G401.6 (cell line): ENCODE results near the gene APOLD1.
"Not testable (repeated sequence)": the region's sequence is repeated elsewhere in the genome, so short reads cannot be mapped to it uniquely, and the experiment has no call there.

Source experiments
- FAIRE-seq: peaks from 2 replicates; lab custom pipeline; 2012; peaks lifted over from hg19 to GRCh38; lab: Jason Lieb, UNC

APOLD1 gene

DNA sequence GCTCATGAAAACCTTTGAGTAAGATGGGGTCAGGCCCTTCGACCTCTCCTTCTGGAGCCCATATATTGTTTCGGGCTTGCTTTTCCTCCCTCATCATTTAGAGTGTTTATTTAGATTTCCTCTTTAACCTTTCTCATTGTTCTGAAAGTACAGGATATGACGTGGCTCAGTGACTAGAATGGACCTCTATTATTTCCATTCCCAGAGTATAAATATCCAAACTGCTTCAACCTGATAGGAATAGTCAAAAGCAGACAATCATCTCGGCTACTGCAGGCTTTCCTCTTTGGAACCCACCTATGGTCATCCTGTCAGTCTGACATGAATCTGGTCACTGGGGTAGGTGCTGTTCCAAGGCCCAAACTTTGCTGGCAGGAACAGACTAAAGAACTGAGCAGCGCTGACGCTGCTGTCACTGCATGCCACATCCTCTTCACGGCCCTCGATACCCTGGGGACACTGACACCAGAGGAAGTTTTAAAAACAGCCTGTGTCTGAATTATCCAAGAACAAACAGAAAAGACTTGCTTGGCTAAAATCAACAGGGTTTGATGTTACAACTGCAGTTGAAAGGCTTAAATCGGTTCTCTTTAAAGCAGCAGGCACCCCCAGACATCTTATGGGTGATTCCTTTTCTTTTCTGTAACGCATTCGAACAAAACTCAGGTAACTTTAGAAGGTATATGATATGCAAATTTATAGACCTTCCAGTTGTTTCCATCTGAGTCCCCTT, 22.7 kb downstream of the APOLD1 start:
- no peak for FAIRE-seq

DNA sequence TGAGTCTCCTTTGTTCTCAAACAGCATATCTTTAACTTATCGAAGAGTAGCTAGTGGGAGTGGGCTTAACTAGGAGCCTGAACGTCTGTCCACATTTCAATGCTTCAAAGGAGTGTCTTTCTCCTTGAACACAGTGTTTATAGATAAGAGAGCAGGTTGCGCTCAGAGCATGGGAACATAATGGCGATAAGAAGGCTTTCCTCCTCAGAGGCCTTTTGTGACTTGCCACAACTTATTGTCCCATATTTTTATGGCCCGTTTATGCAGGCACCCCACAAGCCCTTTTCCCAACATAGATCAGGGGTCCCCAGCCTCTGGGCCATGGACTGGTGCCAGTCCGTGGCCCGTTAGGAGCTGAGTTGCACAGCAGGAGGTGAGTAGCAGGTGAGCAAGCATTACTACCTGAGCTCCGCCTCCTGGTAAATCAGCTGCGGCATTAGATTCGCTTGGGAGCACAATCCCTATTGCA, 25.1 kb downstream of the APOLD1 start:
- no peak for FAIRE-seq

DNA sequence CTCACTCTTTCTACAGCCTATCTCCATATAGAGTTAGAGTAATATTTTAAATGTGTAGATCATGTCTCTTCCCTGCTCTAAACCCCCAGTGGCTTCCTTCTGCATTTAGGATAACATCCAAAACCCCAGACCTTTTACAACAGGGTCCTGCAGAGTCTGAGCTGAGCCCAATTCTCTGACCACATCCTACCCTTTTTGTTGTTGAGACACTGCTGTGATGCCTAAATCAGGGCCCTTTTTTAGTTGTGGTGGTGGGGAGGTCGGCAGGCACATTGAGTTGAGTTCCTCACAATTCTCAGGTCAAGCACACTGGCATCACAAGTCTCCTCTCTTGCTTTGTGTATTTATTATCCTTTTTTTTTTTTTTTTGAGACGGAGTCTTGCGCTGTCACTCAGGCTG, 25.9 kb downstream of the APOLD1 start:
- FAIRE-seq: no peak

DNA sequence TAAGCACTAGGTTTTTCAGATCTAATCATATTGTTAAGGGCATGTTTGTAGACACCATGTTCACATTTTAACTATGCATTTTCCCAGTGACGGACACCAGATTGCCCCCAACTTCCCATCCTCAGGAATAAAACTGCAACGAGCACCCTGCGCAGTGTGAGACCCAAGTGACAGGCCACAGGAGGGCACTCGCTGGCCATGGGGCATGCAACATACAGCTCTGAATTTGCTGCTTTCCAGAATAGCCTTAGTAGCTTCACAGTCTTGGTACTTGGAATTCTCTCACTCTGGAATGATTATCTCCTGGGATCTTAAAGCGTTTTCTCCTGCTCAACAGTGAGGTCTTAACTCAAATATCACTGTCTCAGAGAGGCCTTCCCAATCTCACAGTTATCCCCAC, 26.7 kb downstream of the APOLD1 start:
- no peak for FAIRE-seq

DNA sequence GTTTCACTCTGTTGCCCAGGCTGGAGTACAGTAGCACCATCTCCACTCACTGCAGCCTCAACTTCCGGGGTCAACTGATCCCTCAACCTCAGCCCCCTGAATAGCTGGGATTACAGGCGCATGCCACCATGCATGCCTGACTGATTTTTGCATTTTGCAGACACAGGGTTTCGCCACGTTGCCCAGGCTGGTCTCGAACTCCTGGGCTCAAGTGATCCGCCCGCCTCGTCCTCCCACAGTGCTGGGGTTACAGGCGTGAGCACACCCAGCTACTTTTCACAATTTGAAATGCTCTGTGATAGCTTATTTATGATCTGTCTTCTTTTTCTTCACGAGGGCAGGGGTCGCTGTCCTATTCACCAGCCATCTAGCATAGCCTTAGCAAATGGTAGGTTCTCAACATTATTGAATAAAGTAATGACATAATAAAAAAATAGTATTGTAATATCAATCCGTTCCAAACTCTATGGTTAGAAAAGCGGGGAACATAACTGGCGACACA, 27.2 kb downstream of the APOLD1 start:
- no peak for FAIRE-seq

DNA sequence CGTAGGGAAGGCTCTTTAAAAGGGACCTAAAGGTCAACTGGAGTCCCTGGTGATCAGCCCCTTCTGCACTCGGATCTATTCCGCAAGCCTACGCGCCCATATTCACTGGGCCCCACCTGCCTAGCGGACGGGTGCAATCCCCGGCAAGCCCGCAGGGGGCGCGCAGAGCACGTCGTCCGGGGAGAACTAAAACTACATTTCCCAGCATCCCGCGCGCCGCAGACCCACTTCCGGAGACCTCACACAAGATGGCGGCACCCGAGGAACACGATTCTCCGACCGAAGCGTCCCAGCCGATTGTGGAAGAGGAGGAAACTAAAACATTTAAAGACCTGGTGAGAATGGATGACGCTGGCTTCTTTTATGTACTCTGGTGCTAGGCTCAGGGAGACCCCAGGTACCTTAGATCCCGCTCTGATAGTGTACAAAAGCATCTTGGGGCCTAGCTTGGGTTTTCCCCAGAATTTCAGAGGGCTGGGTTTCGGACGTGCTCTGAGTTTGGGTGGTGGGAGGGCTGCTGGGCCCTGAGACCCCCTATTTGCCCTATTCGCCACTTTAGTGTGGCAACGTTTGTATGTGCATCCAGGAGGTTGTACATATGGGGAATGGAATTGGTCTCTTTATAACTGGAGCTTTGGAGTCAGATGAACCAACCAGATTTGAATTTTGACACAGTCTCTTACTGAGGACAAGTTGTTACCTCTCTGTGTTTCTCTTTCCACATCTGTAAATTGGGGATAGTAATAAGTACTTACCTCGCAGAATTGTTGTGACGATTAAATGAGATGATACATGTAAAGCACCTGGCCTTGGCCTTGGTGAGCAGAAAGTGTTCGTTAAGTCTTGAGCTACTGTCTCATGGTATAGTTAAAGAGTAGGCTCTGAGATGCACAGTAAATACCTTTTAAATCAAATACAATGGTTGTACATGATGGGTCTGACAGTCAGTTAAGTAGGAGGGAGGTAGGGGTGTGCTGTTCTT, 28.0 kb downstream of the APOLD1 start, which contains the start of gene DDX47:
DDX47 (plus strand) TSS at position 227 of the 982 bp plus-strand sequence; CDS start at position 249, 22 bp downstream.
- FAIRE-seq: peak; percentile 87

DNA sequence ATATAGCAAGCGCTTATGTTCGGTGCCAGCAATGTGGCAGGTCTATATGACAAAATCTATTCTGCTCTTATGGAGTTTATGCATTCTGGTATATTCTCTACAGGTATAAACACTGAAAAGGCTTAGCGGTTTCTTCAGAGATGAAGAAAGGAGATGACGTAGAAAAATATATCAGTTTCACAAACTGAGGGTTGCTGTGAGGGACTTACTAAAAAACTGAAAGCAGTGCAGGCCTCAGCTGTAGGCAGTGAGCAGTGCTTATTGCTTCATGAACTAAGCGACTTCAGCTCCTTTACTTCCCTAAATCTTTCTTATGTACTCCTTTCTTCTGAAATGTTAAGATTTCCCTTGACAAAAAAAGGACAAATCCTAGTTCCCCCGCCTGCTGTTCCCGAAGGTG, 32.2 kb downstream of the APOLD1 start:
- FAIRE-seq: no peak

DNA sequence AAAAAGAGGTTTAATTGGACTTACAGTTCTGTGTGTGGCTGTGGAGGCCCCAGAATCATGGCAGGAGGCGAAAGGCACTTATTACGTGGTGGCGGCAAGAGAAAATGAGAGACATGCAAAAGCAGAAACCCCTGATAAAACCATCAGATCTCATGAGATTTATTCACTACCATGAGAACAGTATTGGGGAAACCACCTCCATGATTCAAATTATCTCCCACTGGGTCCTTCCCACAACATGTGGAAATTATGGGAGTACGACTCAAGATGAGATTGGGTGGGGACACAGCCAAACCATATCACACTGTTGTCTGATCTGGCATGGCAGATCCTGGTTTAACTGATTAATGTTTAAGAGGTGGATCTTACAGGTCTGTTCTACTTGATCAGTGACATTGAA, 33.2 kb downstream of the APOLD1 start:
- FAIRE-seq: no peak

DNA sequence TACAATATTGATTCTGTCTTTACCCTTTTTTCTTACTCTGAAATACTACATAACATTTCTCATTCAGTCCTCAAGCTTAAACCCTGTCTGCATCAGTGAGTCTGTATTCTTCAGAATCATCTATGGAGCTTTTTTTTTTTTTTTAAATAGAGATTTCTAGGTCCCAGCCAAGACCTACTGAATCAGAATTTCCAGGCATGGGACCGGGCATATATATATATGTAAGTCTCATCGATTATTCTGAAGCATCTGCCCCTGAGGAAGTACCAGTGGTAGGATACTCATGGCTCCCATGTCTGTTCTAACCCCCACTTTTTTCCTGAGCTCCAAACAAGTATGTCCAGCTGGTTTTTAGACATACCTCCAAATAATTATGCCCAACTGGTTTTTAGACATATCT, 33.8 kb downstream of the APOLD1 start:
- FAIRE-seq: no peak

DNA sequence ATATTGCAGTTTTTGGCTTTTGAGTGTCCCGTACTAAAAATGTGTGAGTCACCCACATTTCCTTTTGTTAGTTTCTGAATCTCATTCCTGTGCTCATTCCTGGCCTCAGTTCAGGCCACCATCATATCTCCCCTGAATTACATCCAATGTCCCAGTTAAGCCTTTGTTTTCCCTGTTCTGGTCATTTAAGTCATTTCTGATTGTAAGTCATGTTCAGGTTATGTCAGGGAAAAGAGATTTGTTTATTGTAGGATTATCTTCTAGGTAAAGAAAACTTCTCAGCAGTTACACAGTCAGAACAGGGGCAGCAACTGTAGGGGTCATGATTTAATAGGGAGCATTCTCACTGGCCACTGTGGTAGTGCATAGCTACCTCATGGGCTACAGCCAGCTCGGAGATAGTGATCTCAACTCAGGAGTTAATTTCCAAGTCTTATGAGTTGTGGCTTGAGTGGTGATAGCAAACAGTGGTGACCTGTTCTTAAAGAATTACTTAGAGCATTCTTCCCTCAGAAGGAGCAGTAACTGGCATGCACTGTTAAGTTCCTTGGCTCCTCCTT, 34.4 kb downstream of the APOLD1 start:
- peak; percentile 100 for FAIRE-seq

DNA sequence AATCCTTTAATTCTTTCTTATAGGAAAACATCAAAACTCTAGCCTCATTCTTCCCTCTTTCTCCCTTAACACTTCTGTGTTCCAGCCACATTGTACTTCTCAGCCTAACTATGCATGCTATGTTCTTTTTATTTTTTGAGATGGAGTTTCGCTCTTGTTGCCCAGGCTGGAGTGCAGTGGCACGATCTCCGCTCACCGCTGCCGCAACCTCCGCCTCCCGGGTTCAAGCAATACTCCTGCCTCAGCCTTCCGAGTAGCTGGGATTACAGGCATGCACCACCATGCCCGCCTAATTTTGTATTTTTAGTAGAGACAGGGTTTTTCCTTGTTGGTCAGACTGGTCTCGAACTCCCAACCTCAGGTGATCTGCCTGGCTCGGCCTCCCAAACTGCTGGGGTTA, 34.9 kb downstream of the APOLD1 start:
- not testable (repeated sequence) for FAIRE-seq

DNA sequence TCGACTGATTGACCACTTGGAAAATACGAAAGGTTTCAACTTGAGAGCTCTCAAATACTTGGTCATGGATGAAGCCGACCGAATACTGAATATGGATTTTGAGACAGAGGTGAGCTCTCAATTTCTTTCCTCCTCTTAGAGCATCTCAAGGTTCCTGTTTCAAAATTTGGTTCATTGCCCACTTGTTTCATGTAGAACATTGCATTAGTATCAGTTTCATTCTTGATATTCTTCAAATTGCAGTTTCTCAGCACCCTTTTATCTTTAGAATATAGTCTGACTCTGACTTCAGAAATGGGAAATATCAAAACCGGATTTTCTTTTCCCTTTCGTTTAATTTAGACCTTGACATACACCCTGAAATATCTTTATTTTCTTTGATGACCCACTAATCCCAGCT, 36.5 kb downstream of the APOLD1 start:
- FAIRE-seq: no peak

DNA sequence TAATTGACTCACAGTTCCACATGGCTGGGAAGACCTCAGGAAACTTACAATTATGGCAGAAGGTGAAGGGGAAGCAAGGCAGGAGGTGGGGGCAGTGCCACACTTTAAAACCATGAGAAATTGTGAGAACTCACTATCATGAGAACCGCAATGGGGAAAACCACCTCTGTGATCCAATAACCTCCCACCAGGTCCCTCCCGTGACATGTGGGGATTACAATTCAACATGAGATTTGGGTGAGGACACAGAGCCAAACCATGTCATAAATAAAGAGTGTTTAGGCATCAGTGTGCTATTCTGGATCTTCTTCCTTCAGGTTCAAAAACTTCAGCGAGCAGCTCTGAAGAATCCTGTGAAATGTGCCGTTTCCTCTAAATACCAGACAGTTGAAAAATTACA, 37.4 kb downstream of the APOLD1 start:
- no peak for FAIRE-seq

DNA sequence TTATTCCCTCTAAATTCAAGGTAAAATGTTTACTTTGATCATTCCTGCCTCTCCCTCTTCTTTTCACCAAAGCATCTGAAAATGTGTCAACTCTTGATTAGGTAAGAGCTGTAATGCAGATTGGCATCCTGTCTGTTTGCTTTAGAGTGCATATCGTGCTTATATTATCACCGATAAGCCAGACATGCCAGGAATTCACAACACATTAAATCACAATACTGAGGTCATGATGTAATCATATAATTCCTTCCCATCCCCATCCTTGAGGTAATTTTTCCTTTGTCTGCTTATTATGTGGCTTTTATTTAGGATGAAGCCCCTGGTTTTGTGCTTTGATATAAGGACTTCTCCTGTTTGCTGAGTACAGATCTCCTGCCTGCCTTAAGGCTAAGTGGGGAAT, 37.8 kb downstream of the APOLD1 start:
- FAIRE-seq: no peak

DNA sequence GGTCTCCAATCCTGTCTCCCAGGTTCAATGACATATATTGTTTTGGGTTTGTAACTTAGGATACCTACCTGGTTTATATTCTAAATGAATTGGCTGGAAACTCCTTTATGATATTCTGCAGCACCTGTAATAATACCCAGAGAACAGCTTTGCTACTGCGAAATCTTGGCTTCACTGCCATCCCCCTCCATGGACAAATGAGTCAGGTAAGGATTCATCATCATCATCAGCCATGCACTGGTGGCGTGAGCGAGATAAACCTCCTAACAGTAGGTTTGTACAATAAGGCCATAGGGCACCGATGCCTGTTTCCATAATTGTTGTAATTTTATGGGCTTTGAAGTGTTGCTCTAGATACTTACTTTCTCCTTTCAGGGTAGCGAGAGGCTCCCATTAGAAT, 38.4 kb downstream of the APOLD1 start:
- FAIRE-seq: no peak

DNA sequence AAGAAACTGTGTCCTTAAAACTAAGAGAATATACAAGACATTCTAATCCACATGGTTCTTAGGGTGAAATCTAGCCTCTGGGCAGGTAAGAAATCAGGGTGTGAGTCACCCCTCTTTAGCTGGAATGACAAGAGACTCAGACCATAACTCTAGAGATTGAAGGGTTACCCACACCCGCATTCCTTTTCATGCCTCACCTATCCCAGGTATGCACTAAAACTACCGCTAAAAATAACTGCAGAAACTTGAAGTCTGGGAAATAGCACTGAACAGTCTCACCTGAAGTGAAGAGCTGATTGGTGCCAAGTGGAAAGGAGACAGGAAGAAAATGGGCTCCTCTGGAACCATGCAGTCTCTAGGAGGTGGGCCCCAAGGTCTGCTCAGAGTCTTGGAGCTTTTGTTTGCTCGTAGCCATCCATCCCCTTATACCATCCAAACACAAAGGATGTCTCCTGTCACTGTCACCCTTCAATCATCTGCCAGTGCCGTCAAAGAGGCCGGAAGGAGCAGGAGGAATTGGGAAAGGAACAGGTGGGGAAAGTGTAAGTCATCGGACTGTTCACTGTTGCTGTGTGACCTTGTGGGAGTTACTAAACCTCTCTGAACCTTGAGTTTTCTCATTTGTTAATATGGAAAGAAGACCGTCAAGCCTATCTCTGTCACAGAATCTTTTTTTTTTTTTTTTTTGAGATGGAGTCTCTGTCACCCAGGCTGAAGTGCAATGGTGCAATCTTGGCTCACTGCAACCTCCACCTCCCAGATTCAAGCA, 50.1 kb downstream of the APOLD1 start:
- peak; percentile 76 for FAIRE-seq

DNA sequence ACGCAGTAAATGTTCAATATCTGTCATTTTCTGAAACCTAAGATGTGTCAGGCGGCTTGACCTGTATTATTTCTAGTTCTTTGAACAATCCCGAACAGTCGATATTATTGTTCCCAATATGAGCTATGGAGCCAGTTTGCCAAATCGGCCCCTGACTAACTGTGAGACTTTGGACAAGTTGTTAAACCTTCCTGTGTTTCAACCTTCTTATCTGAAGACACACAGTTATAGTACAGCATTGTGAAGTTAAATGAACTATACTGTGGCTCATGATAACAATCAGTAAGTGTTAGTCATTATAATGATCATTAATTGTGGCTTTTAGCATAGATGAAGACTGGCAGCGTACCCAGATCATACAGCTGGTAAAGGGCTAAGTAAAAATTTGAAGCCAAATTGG, 51.1 kb downstream of the APOLD1 start:
- peak; percentile 19 for FAIRE-seq

DNA sequence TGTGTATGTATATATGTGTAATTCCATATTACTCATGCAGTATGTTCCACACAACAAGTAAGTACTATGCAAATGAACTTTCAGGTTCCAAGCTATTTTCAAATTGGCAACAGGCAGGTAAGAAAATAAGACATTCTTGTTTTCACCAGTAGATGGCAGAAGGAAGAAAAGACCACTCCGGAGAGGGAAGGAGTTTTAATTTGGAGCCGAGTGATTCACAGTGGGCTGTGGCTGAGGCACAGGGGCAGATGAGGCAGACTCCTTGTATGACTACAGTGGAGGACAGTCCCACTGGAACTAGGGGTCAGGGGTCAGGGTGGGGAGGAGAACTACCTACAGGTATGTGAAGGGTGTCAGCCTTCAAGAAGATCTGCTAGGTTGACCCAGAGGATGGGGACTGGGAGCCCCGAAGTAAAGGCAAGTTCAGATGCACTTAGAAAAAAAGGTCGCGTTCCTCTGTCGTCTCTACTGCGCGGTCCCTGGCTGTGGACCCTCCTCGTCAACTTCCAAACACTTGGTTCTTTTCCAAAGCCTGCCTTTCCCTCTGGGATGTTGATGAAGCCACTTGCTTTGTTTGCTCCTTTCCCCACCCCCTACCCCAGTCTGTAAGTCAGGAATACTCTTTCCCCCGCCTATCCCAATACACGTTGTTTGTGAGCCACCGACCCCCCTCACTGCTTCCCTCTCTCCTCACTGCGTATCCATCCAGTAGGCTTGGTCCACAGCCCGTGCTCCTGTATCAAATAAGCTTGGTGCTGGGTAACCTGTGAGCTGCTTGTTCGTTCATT, 51.8 kb downstream of the APOLD1 start:
- peak; percentile 96 for FAIRE-seq

DNA sequence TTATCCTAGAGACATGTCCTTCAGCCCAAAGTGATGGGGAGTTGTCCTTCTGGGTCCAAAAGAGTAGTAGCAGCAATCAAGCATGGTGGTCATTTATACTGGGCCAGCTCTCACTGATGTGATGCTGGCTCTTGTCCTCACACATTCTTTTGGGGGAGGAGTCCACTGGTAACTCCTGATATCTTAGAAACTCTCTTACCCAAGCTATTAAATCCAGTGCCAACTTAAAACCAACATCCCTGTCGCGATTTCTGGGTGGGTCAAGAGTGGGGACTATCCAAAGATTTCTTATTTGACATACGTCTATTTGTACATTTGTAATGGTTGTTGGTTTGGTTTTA, 52.3 kb downstream of the APOLD1 start:
- no peak for FAIRE-seq

DNA sequence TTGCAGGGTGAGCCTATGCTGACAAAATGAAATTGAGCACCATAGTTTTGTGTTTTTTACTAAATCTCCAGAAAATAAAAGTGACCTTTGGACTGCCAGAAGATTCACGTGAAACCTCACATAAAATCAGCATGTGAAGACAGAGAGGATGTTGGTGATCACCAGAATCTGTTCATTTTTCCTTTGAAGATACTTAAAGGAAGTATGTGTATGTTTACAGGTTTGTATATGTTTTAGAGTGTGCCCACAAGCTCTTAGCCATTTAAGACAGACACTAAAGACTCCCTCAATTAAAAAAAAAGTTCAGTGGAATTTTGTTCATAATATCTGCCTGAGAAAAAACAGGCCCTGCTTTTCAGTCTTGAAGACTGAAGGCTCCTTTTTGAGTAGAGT, 53.5 kb downstream of the APOLD1 start:
- FAIRE-seq: no peak

DNA sequence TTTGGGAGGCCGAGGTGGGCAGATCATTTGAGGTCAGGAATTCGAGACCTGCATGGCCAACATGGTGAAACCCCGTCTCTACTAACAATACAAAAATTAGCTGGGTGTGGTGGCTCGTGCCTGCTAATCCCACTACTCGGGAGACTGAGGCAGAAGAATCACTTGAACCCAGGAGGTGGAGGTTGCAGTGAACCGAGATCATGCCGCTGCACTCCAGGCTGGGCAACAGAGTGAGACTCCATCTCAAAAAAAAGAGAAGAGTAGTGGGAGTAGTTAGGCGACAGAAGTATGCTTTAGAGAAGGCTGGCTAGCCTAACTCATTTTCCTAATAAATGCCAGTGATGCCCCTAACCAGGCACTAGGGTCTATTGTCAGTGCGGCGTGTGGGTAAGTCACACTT, 54.0 kb downstream of the APOLD1 start:
- not testable (repeated sequence) for FAIRE-seq
